Heart left ventricle (tissue), 16 donors: ENCODE measurements around the gene NLRP9. TPM values are rescaled to one million over a fixed set of nuclear protein-coding genes. Genes with fewer than 3 reads are reported as not detected.

Source experiments
- ATAC-seq, 4 donors: fragments of 200-7000 bp; cut with Tn5 transposase; one replicate each; pipeline ENCODE4 v1.9.1; 2020 to 2022; ENCODE audit warnings: moderate library complexity in 4 of 4, mild to moderate bottlenecking in 3 of 4, moderate number of reproducible peaks in 1 of 4
- DNase-seq, 5 donors: peaks; one replicate each; pipeline ENCODE4 v3.0.0-alpha.2; 2020
- H3K27ac ChIP-seq, 12 donors: fragments of 200-600 bp; sonication (generic) in 4 of 12; one replicate each; pipeline versions ENCODE4 v1.5.0 to v1.8.0; 2016 to 2022; ENCODE audit warnings: mild to moderate bottlenecking in 2 of 12
- H3K27me3 ChIP-seq, 9 donors: fragments of 200-600 bp; sonication (generic) in 2 of 9; one replicate each; pipeline versions ENCODE4 v1.5.1 to v1.8.0; 2016 to 2022; ENCODE audit warnings: mild to moderate bottlenecking in 3 of 9
- H3K36me3 ChIP-seq, 9 donors: fragments of 200-600 bp; sonication (generic) in 2 of 9; one replicate each; pipeline versions ENCODE4 v1.5.0 to v1.8.0; 2018 to 2022; ENCODE audit warnings: mild to moderate bottlenecking in 2 of 9
- H3K4me1 ChIP-seq, 12 donors: fragments of 200-600 bp; sonication (generic) in 4 of 12; one replicate each; pipeline versions ENCODE4 v1.5.0 to v1.8.0; 2016 to 2022; ENCODE audit warnings: mild to moderate bottlenecking in 3 of 12
- H3K4me3 ChIP-seq, 12 donors: fragments of 200-600 bp; sonication (generic) in 4 of 12; one replicate each; pipeline versions ENCODE4 v1.5.0 to v1.8.0; 2017 to 2022; ENCODE audit warnings: mild to moderate bottlenecking in 9 of 12, moderate library complexity in 4 of 12
- H3K9me3 ChIP-seq, 12 donors: fragments of 200-600 bp; sonication (generic) in 4 of 12; one replicate each; pipeline versions ENCODE4 v1.5.0 to v1.8.0; 2016 to 2022; ENCODE audit warnings: mild to moderate bottlenecking in 1 of 12
- POLR2A ChIP-seq, 2 donors: fragments of 450-650 bp; IDR thresholded peaks; one replicate each; pipeline ENCODE4 v1.6.1; 2017; ENCODE audit warnings: antibody characterized with exemption in 2 of 2, mild to moderate bottlenecking in 2 of 2, moderate library complexity in 2 of 2
- WGBS, 4 donors: extraction: QIAGEN DNeasy Blood & Tissue Kit in 2 of 4; methylation state at CpG; one replicate each; pipeline versions ENCODE4 v1.1.5 to v1.1.7; 2013 to 2018; 5-methylcytosine and 5-hydroxymethylcytosine counted together
- intact Hi-C, 10 donors: fragments of 100-400 bp; cut with DNase I; formaldehyde crosslinking; loops; one replicate each; pipeline versions ENCODE4 v1.11.1 to v1.14.2; 2022
- polyA plus RNA-seq, 2 donors: library from polyadenylated mRNA; stranded (reverse); fragments of 200-250 nt; gene quantifications; one replicate each; pipeline ENCODE4 v1.2.3, GENCODE V29; 2013
- total RNA-seq, 9 donors: library from RNA; depleted of rRNA in 2 of 9; stranded (reverse); fragments of >200 nt in 2 of 9; fragmentation: NEBNext Ultra II Directional in 3 of 9; extraction: Animal tissue kit (Norgen Biotek cat#: 25700) in 3 of 9; gene quantifications; one replicate each; pipeline versions ENCODE4 v1.1.0 to v1.2.4, GENCODE V29; 2016 to 2023
- TF ChIP-seq, protein P1 (sequence below), 12 donors: fragments of 200-600 bp; sonication (generic) in 4 of 12; IDR thresholded peaks; one replicate each; pipeline versions ENCODE4 v1.5.0 to v1.8.0; 2018 to 2022; ENCODE audit warnings: antibody characterized with exemption in 12 of 12, mild to moderate bottlenecking in 5 of 12
- donor health status: ischemic (EF 13 %, LVEDD 7.1; RV severe dilation, severe dysfunction).
- donor health status: healthy with polysubstance abuse.
- donor health status: DM: no; HTN: yes; CAD: no.
- donor health status: DM: no; HTN: no; CAD: no.
- donor health status: ischemic (EF 25% LVEDD 6.9; RV normal size, moderate dysfunction).
- donor health status: ischemic (EF 25% LVEDD 5.7; RV mildly dilated, moderate dysfunction).
- donor health status: healthy.
- donor health status: DM: yes; HTN: yes; CAD: no.
- donor health status: ischemic (EF 35%, LVEDD 5.7; RV mildly dilated, moderate dysfunction).
- donor health status: nonischemic (EF 11% LVEDD 7.7; RV severe dilation, severe dysfunction).
- donor health status: DM: yes; HTN: yes; CAD: no.
- donor health status: PGD.
- donor health status: ischemic (EF 29% LVEDD 5.4; RV normal size, mild dysfunction).
- donor health status: nonischemic (EF 23%, LVEDD 6.1; RV moderate dilation, normal function).

Gene NLRP9
- total and polyA plus RNA-seq, 11 donors, result not detected

DNA sequence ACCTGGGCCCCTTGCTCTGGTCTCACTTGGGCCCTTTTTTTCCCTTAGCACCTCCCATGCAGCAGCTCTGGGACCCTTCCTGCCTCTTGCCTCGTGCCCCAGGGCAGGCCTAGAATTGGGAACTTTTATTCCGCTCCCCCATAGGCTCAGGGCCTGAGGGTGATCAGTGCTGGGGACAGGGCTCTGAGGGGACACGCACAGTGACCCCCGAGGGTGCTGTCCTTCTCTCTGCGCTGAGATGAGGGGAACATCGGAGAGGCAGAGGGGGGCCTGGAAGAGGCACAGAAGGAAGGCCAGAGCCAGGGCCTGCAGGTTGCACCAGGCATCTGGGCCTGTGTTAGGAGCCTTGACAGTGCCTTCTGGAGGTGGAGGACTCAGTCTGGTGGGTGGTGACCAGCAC lies 52.4 kb downstream of the NLRP9 start:
- Histone ChIP-seq H3K4me1 (peaks cover 0 to 26% (median 0%) of the 10 kb centered on the region in 12 donors), H3K9me3 (no peaks in the 10 kb centered on the region), H3K36me3 (peaks cover 5 to 97% (median 83%) of the 10 kb centered on the region in 9 donors), H3K27me3 (no peaks in the 10 kb centered on the region), H3K4me3 (no peak overlapping the region), H3K27ac (no peak overlapping the region)
- ATAC-seq, result no peak
- intact Hi-C loops, result no loop called here
- DNase-seq, result peak in 1 of 5 donors; percentile 7
- TF ChIP-seq, protein P1, sequence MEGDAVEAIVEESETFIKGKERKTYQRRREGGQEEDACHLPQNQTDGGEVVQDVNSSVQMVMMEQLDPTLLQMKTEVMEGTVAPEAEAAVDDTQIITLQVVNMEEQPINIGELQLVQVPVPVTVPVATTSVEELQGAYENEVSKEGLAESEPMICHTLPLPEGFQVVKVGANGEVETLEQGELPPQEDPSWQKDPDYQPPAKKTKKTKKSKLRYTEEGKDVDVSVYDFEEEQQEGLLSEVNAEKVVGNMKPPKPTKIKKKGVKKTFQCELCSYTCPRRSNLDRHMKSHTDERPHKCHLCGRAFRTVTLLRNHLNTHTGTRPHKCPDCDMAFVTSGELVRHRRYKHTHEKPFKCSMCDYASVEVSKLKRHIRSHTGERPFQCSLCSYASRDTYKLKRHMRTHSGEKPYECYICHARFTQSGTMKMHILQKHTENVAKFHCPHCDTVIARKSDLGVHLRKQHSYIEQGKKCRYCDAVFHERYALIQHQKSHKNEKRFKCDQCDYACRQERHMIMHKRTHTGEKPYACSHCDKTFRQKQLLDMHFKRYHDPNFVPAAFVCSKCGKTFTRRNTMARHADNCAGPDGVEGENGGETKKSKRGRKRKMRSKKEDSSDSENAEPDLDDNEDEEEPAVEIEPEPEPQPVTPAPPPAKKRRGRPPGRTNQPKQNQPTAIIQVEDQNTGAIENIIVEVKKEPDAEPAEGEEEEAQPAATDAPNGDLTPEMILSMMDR (IDR thresholded peaks at IDR 0.05), result no peak
- TF ChIP-seq POLR2A (IDR thresholded peaks at IDR 0.05), result no peak
- WGBS, 4 donors, result 90 to 98% (median 95%) methylated on average over 6 of the region's 6 CpGs

DNA sequence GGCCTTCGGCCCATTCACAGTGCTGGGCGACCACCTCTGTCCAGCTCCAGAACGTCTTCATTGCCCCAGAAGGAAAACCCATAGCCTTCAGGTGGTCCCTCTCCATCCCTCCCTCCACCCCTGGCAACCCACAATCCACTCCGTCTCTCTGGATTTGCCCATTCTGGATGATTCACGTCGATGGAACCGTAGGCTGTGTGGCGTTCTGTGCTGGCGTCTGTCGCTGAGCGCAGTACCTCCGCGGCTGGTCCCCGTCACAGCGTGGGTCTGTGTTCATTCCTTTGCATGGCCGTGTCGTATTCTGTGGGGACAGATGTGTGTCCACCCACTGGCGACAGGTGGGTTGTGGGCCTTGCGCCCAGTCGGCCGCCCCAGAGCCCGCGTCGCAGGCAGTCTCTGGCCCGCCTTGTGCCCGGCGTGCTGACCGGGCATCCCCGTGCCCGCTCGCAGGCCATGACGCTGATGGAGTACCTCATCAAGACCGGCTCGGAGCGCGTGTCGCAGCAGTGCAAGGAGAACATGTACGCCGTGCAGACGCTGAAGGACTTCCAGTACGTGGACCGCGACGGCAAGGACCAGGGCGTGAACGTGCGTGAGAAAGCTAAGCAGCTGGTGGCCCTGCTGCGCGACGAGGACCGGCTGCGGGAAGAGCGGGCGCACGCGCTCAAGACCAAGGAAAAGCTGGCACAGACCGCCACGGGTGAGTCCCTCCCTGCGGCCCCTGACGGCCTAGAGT lies 53.1 kb downstream of the NLRP9 start:
- peaks cover 0 to 32% (median 3%) of the 10 kb centered on the region in 12 donors for H3K4me1 ChIP-seq
- DNase-seq, result peak in 1 of 5 donors; percentile 51
- H3K27me3 ChIP-seq, result no peaks in the 10 kb centered on the region
- H3K4me3 ChIP-seq, result no peak overlapping the region
- ATAC-seq, result no peak
- peaks cover 5 to 97% (median 83%) of the 10 kb centered on the region in 9 donors for H3K36me3 ChIP-seq
- intact Hi-C loops, result no loop called here
- no peaks in the 10 kb centered on the region for H3K9me3 ChIP-seq
- 95 to 98% (median 96%) methylated on average over 50 to 60 of the region's 60 CpGs for WGBS, 4 donors
- TF ChIP-seq, protein P1 (IDR thresholded peaks at IDR 0.05), result no peak
- no peak for TF ChIP-seq POLR2A (IDR thresholded peaks at IDR 0.05)
- H3K27ac ChIP-seq, result no peak overlapping the region

DNA sequence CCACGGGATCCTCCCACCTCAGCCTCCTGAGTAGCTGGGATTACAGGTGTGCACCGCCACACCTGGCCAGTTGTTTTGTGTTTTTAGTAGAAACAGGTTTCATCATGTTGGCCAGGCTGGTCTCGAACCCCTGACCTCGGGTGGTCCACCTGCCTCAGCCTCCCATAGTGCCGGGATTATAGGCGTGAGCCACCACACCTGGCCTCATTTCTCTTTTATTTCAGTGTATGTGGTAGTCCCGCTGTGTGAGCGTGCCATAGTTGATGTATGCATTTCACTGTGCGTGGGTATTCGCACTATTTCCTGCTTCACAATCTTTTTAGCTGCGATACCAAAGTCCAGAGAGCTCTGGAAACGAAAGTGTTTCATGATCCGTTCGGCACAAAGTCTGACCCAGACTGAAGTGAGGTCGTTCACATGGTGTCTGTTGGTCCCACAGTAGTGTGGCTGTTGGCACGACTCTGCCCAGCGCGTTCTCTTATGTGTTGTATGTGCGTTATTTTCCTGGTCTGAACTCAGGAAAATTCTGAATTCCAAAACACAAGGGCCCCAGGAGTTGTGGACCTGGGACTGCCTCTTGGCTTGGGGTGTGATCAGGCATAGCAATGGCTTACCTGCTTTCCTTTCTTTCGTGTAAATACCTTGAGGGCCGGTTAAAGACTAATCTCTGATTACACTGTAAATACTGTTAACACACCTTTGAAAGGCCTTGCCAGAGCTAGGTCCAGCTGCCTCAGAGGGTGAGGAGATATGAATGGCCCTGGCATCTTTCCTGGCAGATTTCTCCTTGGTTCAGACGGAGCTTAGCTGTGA lies 54.5 kb downstream of the NLRP9 start:
- DNase-seq, result peak in 1 of 5 donors; percentile 18
- H3K36me3 ChIP-seq, result peaks cover 1 to 97% (median 82%) of the 10 kb centered on the region in 9 donors
- peaks cover 0 to 42% (median 8%) of the 10 kb centered on the region in 12 donors for H3K4me1 ChIP-seq
- intact Hi-C loops, result no loop called here
- H3K27ac ChIP-seq, result no peak overlapping the region
- 85 to 90% (median 87%) methylated on average over 22 of the region's 22 CpGs for WGBS, 4 donors
- no peaks in the 10 kb centered on the region for H3K9me3 ChIP-seq
- H3K4me3 ChIP-seq, result no peak overlapping the region
- ATAC-seq, result no peak
- no peak for TF ChIP-seq POLR2A (IDR thresholded peaks at IDR 0.05)
- TF ChIP-seq, protein P1 (IDR thresholded peaks at IDR 0.05), result no peak
- H3K27me3 ChIP-seq, result no peaks in the 10 kb centered on the region
